Measurements from ENCODE around the gene MUC5AC.

DNA sequence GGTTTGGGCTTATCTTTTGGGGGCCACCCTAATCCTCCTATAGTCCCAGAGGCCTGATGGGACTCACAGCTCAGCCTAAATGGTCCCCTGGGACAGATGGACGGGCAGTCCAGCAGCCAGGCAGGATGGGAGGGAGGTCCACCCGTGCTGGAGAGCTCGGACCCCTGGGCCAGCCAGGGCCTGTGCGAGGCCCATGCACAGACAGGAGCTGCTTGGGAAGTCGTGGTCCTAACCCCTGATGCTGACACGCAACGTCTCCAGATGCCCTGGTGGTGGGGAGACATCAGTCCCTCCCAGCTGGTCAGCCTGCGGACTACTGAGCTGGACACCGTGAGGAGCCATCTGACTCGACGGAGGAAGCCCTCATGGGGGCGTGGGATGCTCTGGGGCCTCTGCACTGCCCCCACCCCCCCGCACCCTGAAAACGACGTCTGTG, 31.2 kb upstream of the MUC5AC start:
- TF ChIP-seq EZH2 (IDR thresholded peaks at IDR 0.05; ENCODE audit: low read length) (no peak), CTCF (optimal IDR thresholded peaks at IDR 0.05 in 1 of 3, IDR thresholded peaks at IDR 0.05 in 1 of 3, conservative IDR thresholded peaks at IDR 0.05 in 1 of 3; ENCODE audit: extremely low read depth in 1 of 3, insufficient read depth in 2 of 3, low read length in 3 of 3) (no peak)
